Measurements from ENCODE around the gene COL7A1. TPM values are rescaled to one million over a fixed set of nuclear protein-coding genes. Genes with fewer than 3 reads are reported as not detected.

Gene COL7A1
- total RNA-seq, 1 experiment from 2014 or later, result 22.9 TPM

DNA sequence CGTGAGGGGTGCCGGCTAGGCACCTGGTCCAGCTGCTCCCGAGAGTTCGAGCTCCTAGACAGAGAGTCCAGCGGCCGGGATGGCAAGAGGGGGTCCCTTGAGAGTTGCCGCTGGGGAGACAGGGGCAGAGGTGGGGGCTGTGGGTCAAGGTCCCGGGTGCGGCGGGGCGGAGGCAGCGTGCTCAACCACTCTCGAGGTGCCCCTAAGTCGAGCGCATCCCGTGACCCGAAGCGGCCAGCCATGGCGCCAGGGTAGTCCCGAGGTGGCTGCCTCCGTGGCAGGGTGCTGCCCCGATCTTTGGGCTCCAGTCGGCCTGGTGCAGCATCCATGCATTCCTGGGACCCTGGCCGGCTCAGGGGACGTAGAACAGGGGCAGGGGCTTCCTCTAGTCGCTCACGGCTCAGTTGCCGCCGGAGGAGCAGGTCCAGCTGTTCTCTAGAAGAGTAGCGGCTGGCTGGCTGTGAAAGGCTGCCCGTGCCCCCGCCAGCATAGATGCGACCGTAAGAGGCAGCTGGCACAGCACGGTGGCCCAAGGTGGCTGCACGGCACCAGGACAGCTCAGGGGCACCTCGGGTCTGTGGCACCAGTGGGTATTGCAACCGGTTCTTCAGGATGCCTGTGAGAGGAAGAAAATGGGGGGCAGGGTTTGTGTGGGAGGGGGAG lies 44.9 kb upstream of the COL7A1 start:
- TF ChIP-seq, protein P1, sequence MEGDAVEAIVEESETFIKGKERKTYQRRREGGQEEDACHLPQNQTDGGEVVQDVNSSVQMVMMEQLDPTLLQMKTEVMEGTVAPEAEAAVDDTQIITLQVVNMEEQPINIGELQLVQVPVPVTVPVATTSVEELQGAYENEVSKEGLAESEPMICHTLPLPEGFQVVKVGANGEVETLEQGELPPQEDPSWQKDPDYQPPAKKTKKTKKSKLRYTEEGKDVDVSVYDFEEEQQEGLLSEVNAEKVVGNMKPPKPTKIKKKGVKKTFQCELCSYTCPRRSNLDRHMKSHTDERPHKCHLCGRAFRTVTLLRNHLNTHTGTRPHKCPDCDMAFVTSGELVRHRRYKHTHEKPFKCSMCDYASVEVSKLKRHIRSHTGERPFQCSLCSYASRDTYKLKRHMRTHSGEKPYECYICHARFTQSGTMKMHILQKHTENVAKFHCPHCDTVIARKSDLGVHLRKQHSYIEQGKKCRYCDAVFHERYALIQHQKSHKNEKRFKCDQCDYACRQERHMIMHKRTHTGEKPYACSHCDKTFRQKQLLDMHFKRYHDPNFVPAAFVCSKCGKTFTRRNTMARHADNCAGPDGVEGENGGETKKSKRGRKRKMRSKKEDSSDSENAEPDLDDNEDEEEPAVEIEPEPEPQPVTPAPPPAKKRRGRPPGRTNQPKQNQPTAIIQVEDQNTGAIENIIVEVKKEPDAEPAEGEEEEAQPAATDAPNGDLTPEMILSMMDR (conservative IDR thresholded peaks at IDR 0.05), result no peak
- H3T11ph ChIP-seq (ENCODE audit: low read length), result no peak overlapping the region
- H3K9me3 ChIP-seq (ENCODE audit: control insufficient read depth, low read depth, low read length), result no peaks in the 10 kb centered on the region
- H3K14ac ChIP-seq (ENCODE audit: insufficient read depth, low read length), result no peak overlapping the region
- H3K79me1 ChIP-seq (ENCODE audit: insufficient read depth, low read depth, low read length, poor library complexity, severe bottlenecking), result no peaks in the 10 kb centered on the region
- H2BK12ac ChIP-seq (ENCODE audit: insufficient read length, low read depth, low read length), result no peak overlapping the region
- H3K18ac ChIP-seq (ENCODE audit: insufficient read length, low read depth, low read length), result no peak overlapping the region
- no peak overlapping the region for H2BK20ac ChIP-seq (ENCODE audit: low read depth, low read length, poor library complexity, severe bottlenecking)
- peaks cover 20 to 68% (median 68%) of the 10 kb centered on the region in 3 experiments; a peak in 6 of 7 replicates for H3K36me3 Mint-ChIP-seq (ENCODE audit: insufficient read depth in 1 of 3, low read depth in 3 of 3)
- no peak overlapping the region for H3K4ac ChIP-seq (ENCODE audit: low read depth, low read length)
- H4K20me1 ChIP-seq (ENCODE audit: control insufficient read depth, insufficient read depth, insufficient read length), result peaks cover 2% of the 10 kb centered on the region
- H3K56ac ChIP-seq (ENCODE audit: insufficient read length, low read depth, low read length), result no peak overlapping the region
- no peaks in the 10 kb centered on the region for H3K9me3 Mint-ChIP-seq
- no peak overlapping the region for H4K8ac ChIP-seq (replicated peaks; ENCODE audit: insufficient read length, low read depth, low read length)
- H4K91ac ChIP-seq (ENCODE audit: insufficient read length, low read depth, low read length), result no peak overlapping the region
- H3K27ac ChIP-seq (ENCODE audit: insufficient read length, low read depth, low read length), result no peak overlapping the region
- WGBS (ENCODE audit: extremely low coverage, insufficient read length, low lambda C conversion rate), result no CpG with 5 or more reads among the region's 38 CpGs
- no peak overlapping the region for H3K4me2 ChIP-seq (ENCODE audit: insufficient read depth, insufficient read length, low read length)
- H3K27me3 ChIP-seq (ENCODE audit: insufficient read depth, low read length), result no peaks in the 10 kb centered on the region
- no peak overlapping the region for H4K5ac ChIP-seq (ENCODE audit: insufficient read length, low read depth, low read length)
- no peak overlapping the region for H3K9ac ChIP-seq (ENCODE audit: extremely low read depth, insufficient read length, low read length)
- no peak overlapping the region for H2BK120ac ChIP-seq (ENCODE audit: low read depth, low read length, poor library complexity, severe bottlenecking)
- H3K4me1 Mint-ChIP-seq, result peaks cover 22 to 23% of the 10 kb centered on the region in 2 experiments
- peaks cover under 1% of the 10 kb centered on the region for H3K23me2 ChIP-seq (ENCODE audit: insufficient read length, low read depth, low read length, poor library complexity, severe bottlenecking)
- H2BK5ac ChIP-seq (ENCODE audit: insufficient read length, low read length), result no peak overlapping the region
- no peak overlapping the region for H2BK15ac ChIP-seq (ENCODE audit: low read depth, low read length)
- H3K79me2 ChIP-seq (ENCODE audit: insufficient read depth, low read length), result no peaks in the 10 kb centered on the region
- H2AK5ac ChIP-seq (ENCODE audit: insufficient read length, low read length), result no peak overlapping the region
- no peak overlapping the region for H2AFZ ChIP-seq (ENCODE audit: low read length)
- H3K23ac ChIP-seq (ENCODE audit: insufficient read length, low read depth, low read length), result no peak overlapping the region
- H3K4me1 ChIP-seq (ENCODE audit: insufficient read depth, low read length), result peaks cover 2% of the 10 kb centered on the region; the same call in 1 of the 2 replicates
- H3K27ac Mint-ChIP-seq, result no peak overlapping the region
- H3K27me3 Mint-ChIP-seq (ENCODE audit: low read depth), result no peaks in the 10 kb centered on the region; the same call in 1 of the 2 replicates
- H3K4me3 Mint-ChIP-seq, result no peak overlapping the region
- no peak for DNase-seq

Measured in H9 (cell line).